ENCODE data around the gene STX18.

- TF ChIP-seq CTCF (IDR thresholded peaks at IDR 0.05) (no peak), EZH2phosphoT487 (IDR thresholded peaks at IDR 0.05) (no peak), EZH2 (IDR thresholded peaks at IDR 0.05) (no peak)
Observed at GRCh38 chr4:4455210-4455865, 86.5 kb downstream of the STX18 start.

Measured in neural progenitor cell (in vitro differentiated cells).